IMR-90 (cell line): ENCODE results near the gene RYR1. TPM values are rescaled to one million over a fixed set of nuclear protein-coding genes. Genes with fewer than 3 reads are reported as not detected.

ENCODE experiments used
- ATAC-seq: fragments of 200-7000 bp; cut with Tn5 transposase; 2 replicates; pipeline ENCODE4 v1.9.1; 2020; ENCODE audit warnings: low read depth, mild to moderate bottlenecking, moderate library complexity
- BruUV-seq: library from RNA; stranded (reverse); fragments of 400-500 nt; replicated peaks from 2 replicates; lab custom pipeline; 2021; lab: Mats Ljungman, UMichigan
- CTCF ChIA-PET: fragments of 300-600 bp; formaldehyde crosslinking; extraction: SDS; loops from one replicate; lab custom pipeline; 2021; ENCODE audit warnings: antibody characterized with exemption; lab: Yijun Ruan, JAX
- POLR2A ChIA-PET: fragments of 300-600 bp; sonication (Branson Sonifier 250); formaldehyde crosslinking; loops from one replicate; lab custom pipeline; 2022; ENCODE audit warnings: antibody characterized with exemption; ENCODE audit not compliant: unreplicated experiment; lab: Charles Lee
- DNase-seq: peaks from one replicate; pipeline ENCODE4 v3.0.0; 2013
- H2AFZ ChIP-seq: replicated peaks from 2 replicates; pipeline ENCODE3; 2013; ENCODE audit warnings: low read length, mild to moderate bottlenecking; ENCODE audit not compliant: poor library complexity
- H2AK5ac ChIP-seq: 2 replicates; pipeline ENCODE4 v1.6.1; 2013; ENCODE audit warnings: low read depth, low read length, inconsistent platforms
- H2AK9ac ChIP-seq: replicated peaks from 2 replicates; pipeline ENCODE3; 2013; ENCODE audit warnings: mild to moderate bottlenecking, low read depth, low read length, moderate library complexity; ENCODE audit not compliant: poor library complexity
- H2BK120ac ChIP-seq: 2 replicates; pipeline ENCODE4 v1.6.1; 2013; ENCODE audit warnings: low read depth, low read length, inconsistent platforms
- H2BK15ac ChIP-seq: 3 replicates; pipeline ENCODE4 v1.6.1; 2013; ENCODE audit warnings: low read depth, low read length, inconsistent platforms
- H2BK20ac ChIP-seq: 2 replicates; pipeline ENCODE4 v1.6.1; 2013; ENCODE audit warnings: low read depth, mild to moderate bottlenecking, inconsistent platforms, low read length, moderate library complexity
- H2BK5ac ChIP-seq: 2 replicates; pipeline ENCODE4 v1.6.1; 2013; ENCODE audit warnings: mild to moderate bottlenecking, low read depth, low read length, inconsistent platforms; ENCODE audit not compliant: poor library complexity, severe bottlenecking
- H3K14ac ChIP-seq: replicated peaks from 2 replicates; pipeline ENCODE4 v1.6.1; 2013; ENCODE audit warnings: low read depth, low read length, inconsistent platforms
- H3K18ac ChIP-seq: 2 replicates; pipeline ENCODE4 v1.6.1; 2013; ENCODE audit warnings: low read depth, low read length, control low read depth
- H3K23ac ChIP-seq: 2 replicates; pipeline ENCODE4 v1.6.1; 2013; ENCODE audit warnings: low read depth, low read length, inconsistent platforms
- H3K27ac ChIP-seq: 2 replicates; pipeline ENCODE4 v1.5.1; 2013; ENCODE audit warnings: mild to moderate bottlenecking, control low read depth, low read length; ENCODE audit not compliant: insufficient read depth
- H3K27me3 ChIP-seq: 2 replicates; pipeline ENCODE4 v1.6.1; 2013; ENCODE audit warnings: low read length; ENCODE audit not compliant: control insufficient read depth, insufficient read depth
- H3K36me3 ChIP-seq: 2 replicates; pipeline ENCODE4 v1.6.1; 2013; ENCODE audit warnings: low read length, mixed read lengths; ENCODE audit not compliant: control insufficient read depth, insufficient read depth
- H3K4ac ChIP-seq: 2 replicates; pipeline ENCODE4 v1.6.1; 2013; ENCODE audit warnings: low read depth, low read length, inconsistent platforms
- H3K4me1 ChIP-seq: 2 replicates; pipeline ENCODE4 v1.6.1; 2013; ENCODE audit warnings: low read length, mixed read lengths; ENCODE audit not compliant: control insufficient read depth, insufficient read depth
- H3K4me2 ChIP-seq: 2 replicates; pipeline ENCODE4 v1.6.1; 2013; ENCODE audit warnings: low read depth, mild to moderate bottlenecking, control low read depth, low read length, moderate library complexity
- H3K4me3 ChIP-seq: 2 replicates; pipeline ENCODE4 v1.5.1; 2013; ENCODE audit warnings: low read depth, mild to moderate bottlenecking, control low read depth, low read length, moderate library complexity; ENCODE audit not compliant: insufficient read depth
- H3K56ac ChIP-seq: 2 replicates; pipeline ENCODE4 v1.6.1; 2013; ENCODE audit warnings: low read length, inconsistent platforms; ENCODE audit not compliant: insufficient read depth; ENCODE audit errors: extremely low read depth
- H3K79me1 ChIP-seq, 2 experiments: 2 replicates each; pipeline ENCODE4 v1.6.1; 2013; ENCODE audit warnings: low read length in 2 of 2, inconsistent platforms in 1 of 2, low read depth in 1 of 2
- H3K9ac ChIP-seq: 2 replicates; pipeline ENCODE4 v1.6.1; 2013; ENCODE audit warnings: low read depth, low read length, control low read depth
- H3K9me1 ChIP-seq: 2 replicates; pipeline ENCODE4 v1.6.1; 2013; ENCODE audit warnings: low read length, inconsistent platforms; ENCODE audit not compliant: insufficient read depth
- H3K9me3 ChIP-seq: 2 replicates; pipeline ENCODE4 v1.6.1; 2013; ENCODE audit warnings: low read length; ENCODE audit not compliant: control insufficient read depth, insufficient read depth
- H4K20me1 ChIP-seq: 2 replicates; pipeline ENCODE4 v1.6.1; 2013; ENCODE audit warnings: low read length, inconsistent platforms; ENCODE audit not compliant: insufficient read depth
- H4K5ac ChIP-seq: 2 replicates; pipeline ENCODE4 v1.6.1; 2013; ENCODE audit warnings: mild to moderate bottlenecking, low read depth, low read length, control low read depth
- H4K8ac ChIP-seq, 2 experiments: 2 replicates each; pipeline ENCODE4 v1.6.1; 2013; ENCODE audit warnings: low read depth in 2 of 2, low read length in 2 of 2, control low read depth in 1 of 2, inconsistent platforms in 1 of 2
- H4K91ac ChIP-seq: 2 replicates; pipeline ENCODE4 v1.6.1; 2013; ENCODE audit warnings: low read depth, low read length, inconsistent platforms; ENCODE audit not compliant: insufficient read depth
- BHLHE40 ChIP-seq: fragments of 150-350 bp; IDR thresholded peaks from 2 replicates; pipeline ENCODE4 v1.6.1; 2016; ENCODE audit warnings: mild to moderate bottlenecking, low read depth, low read length
- CEBPB ChIP-seq: IDR thresholded peaks from 2 replicates; pipeline ENCODE4 v1.6.1; 2012; ENCODE audit warnings: low read depth, low read length, improper control_type of control experiment
- CHD1 ChIP-seq: IDR thresholded peaks from 2 replicates; pipeline ENCODE4 v1.6.1; 2012; ENCODE audit warnings: low read depth, low read length, improper control_type of control experiment
- FOS ChIP-seq: fragments of 150-350 bp; IDR thresholded peaks from 2 replicates; pipeline ENCODE4 v1.6.1; 2016; ENCODE audit warnings: low read depth, low read length
- MAFK ChIP-seq: IDR thresholded peaks from 2 replicates; pipeline ENCODE4 v1.6.1; 2012; ENCODE audit warnings: low read depth, low read length, improper control_type of control experiment
- MAZ ChIP-seq: IDR thresholded peaks from 2 replicates; pipeline ENCODE4 v1.6.1; 2012; ENCODE audit warnings: low read depth, mild to moderate bottlenecking, low read length, improper control_type of control experiment, moderate library complexity, borderline replicate concordance
- MXI1 ChIP-seq: IDR thresholded peaks from 2 replicates; pipeline ENCODE4 v1.6.1; 2012; ENCODE audit warnings: low read depth, mild to moderate bottlenecking, low read length, moderate library complexity, borderline replicate concordance
- NFE2L2 ChIP-seq: fragments of 150-350 bp; IDR thresholded peaks from 2 replicates; pipeline ENCODE4 v1.6.1; 2016; ENCODE audit warnings: low read depth, mild to moderate bottlenecking, low read length
- POLR2A ChIP-seq: IDR thresholded peaks from 2 replicates; pipeline ENCODE4 v1.6.1; 2012; ENCODE audit warnings: mild to moderate bottlenecking, low read depth, low read length
- RAD21 ChIP-seq: IDR thresholded peaks from 2 replicates; pipeline ENCODE4 v1.6.1; 2012; ENCODE audit warnings: low read length, improper control_type of control experiment
- RCOR1 ChIP-seq: IDR thresholded peaks from 2 replicates; pipeline ENCODE4 v1.6.1; 2012; ENCODE audit warnings: mild to moderate bottlenecking, low read length, improper control_type of control experiment; ENCODE audit not compliant: insufficient replicate concordance
- RFX5 ChIP-seq: IDR thresholded peaks from 2 replicates; pipeline ENCODE4 v1.8.0; 2012; ENCODE audit warnings: low read depth, mild to moderate bottlenecking, low read length, moderate library complexity
- SMC3 ChIP-seq: fragments of 150-350 bp; IDR thresholded peaks from 2 replicates; pipeline ENCODE4 v1.6.1; 2016; ENCODE audit warnings: low read depth, mild to moderate bottlenecking, antibody characterized with exemption, low read length, moderate library complexity
- WGBS, 2 experiments: methylation state at CpG; one replicate each; pipeline versions ENCODE4 v1.1.5 to v1.1.7; 2013; ENCODE audit warnings: missing lambda C conversion rate in 2 of 2; ENCODE audit not compliant: insufficient read length in 1 of 2; ENCODE audit errors: extremely low coverage in 2 of 2; 5-methylcytosine and 5-hydroxymethylcytosine counted together
- dilution Hi-C: fragments of 300-500 bp; cut with HindIII; formaldehyde crosslinking; loops from one replicate; pipeline ENCODE4 v1.14.3; 2018; ENCODE audit warnings: low sequenced_read_pairs; ENCODE audit not compliant: unreplicated experiment
- in situ Hi-C: fragments of 300-500 bp; cut with MboI; formaldehyde crosslinking; loops from 3 replicates; pipeline ENCODE4 v1.14.3; 2019; ENCODE audit warnings: low sequenced_read_pairs, inconsistent platforms, mixed read lengths
- intact Hi-C: fragments of 100-400 bp; cut with micrococcal nuclease; formaldehyde crosslinking; loops from 2 replicates; pipeline ENCODE4 v1.10.0; 2022
- polyA plus RNA-seq, 3 experiments: library from polyadenylated mRNA; depleted of rRNA; stranded (reverse); fragments of >200 nt; gene quantifications; 2 replicates each; pipeline ENCODE4 v1.2.3, GENCODE V29; 2012; ENCODE audit warnings: low replicate concordance in 1 of 3
- total RNA-seq: library from RNA; depleted of rRNA; stranded (reverse); fragments of >200 nt; gene quantifications from 2 replicates; pipeline ENCODE4 v1.2.3, GENCODE V29; 2012
- TF ChIP-seq, protein P1 (sequence below): fragments of 150-350 bp; IDR thresholded peaks from 2 replicates; pipeline ENCODE4 v1.6.1; 2016; ENCODE audit warnings: low read depth, mild to moderate bottlenecking, low read length, moderate library complexity, borderline replicate concordance
- TF ChIP-seq, protein P2 (sequence below): conservative IDR thresholded peaks from 2 replicates; pipeline ENCODE4 v1.5.1; 2012; ENCODE audit warnings: mild to moderate bottlenecking, low read depth, low read length, improper control_type of control experiment
- TF ChIP-seq, protein P3 (sequence below): fragments of 150-350 bp; IDR thresholded peaks from 2 replicates; pipeline ENCODE4 v1.6.1; 2017; ENCODE audit warnings: mild to moderate bottlenecking, antibody characterized with exemption, low read length, low read depth

Gene RYR1
- total and polyA plus RNA-seq, 2 of the 4 experiments (the other 2 are of a cell fraction), result not detected

DNA sequence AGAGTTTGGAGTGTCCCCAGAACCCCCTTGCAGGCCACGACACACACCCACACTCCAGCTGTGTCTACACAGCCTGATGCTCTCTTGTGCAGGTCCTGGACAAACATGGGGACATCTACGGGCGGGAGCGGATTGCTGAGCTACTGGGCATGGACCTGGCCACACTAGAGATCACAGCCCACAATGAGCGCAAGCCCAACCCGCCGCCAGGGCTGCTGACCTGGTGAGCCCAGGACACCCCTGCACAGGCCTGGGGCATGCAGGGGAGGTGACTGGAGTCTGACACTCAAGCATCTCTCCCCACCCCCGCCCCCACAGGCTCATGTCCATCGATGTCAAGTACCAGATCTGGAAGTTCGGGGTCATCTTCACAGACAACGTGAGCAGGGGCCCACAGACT is 144.3 kb downstream of the RYR1 start:
- WGBS, 2 experiments, result no CpG with 5 or more reads among the region's 11 CpGs
- no TSS peak for BruUV-seq
- POLR2A ChIA-PET, result no interaction called here

More for the DNA sequence above, 144.3 kb downstream of the RYR1 start:
- Histone ChIP-seq H3K4me2 (no peak overlapping the region), H2BK120ac (no peak overlapping the region), H3K27ac (no peak overlapping the region), H2AFZ (no peak overlapping the region), H2BK20ac (no peak overlapping the region), H3K79me1 (no peaks in the 10 kb centered on the region), H3K9ac (no peak overlapping the region), H4K8ac (no peak overlapping the region), H3K9me3 (no peaks in the 10 kb centered on the region), H3K4ac (no peak overlapping the region), H3K4me3 (no peak overlapping the region), H2BK5ac (no peak overlapping the region), H3K9me1 (no peaks in the 10 kb centered on the region), H3K27me3 (peaks cover 7% of the 10 kb centered on the region), H3K36me3 (no peaks in the 10 kb centered on the region), H4K5ac (no peak overlapping the region), H4K91ac (no peak overlapping the region), H3K14ac (no peak overlapping the region), H2AK5ac (no peak overlapping the region), H4K20me1 (no peaks in the 10 kb centered on the region), H3K4me1 (no peaks in the 10 kb centered on the region), H3K18ac (no peak overlapping the region), H2AK9ac (no peak overlapping the region), H2BK15ac (no peak overlapping the region), H3K56ac (no peak overlapping the region), H3K23ac (no peak overlapping the region)
- no peak for ATAC-seq
- intact Hi-C loops, result no loop called here
- no peak for DNase-seq
- dilution Hi-C loops, result no loop called here
- in situ Hi-C loops, result no loop called here
- TF ChIP-seq CHD1 (no peak), POLR2A (no peak), MXI1 (no peak), RFX5 (no peak), BHLHE40 (no peak), RCOR1 (no peak), SMC3 (no peak), RAD21 (no peak), NFE2L2 (no peak), FOS (no peak), MAZ (no peak), CEBPB (no peak), MAFK (no peak)
- TF ChIP-seq, protein P1, sequence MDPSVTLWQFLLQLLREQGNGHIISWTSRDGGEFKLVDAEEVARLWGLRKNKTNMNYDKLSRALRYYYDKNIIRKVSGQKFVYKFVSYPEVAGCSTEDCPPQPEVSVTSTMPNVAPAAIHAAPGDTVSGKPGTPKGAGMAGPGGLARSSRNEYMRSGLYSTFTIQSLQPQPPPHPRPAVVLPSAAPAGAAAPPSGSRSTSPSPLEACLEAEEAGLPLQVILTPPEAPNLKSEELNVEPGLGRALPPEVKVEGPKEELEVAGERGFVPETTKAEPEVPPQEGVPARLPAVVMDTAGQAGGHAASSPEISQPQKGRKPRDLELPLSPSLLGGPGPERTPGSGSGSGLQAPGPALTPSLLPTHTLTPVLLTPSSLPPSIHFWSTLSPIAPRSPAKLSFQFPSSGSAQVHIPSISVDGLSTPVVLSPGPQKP, result no peak
- TF ChIP-seq, protein P2, sequence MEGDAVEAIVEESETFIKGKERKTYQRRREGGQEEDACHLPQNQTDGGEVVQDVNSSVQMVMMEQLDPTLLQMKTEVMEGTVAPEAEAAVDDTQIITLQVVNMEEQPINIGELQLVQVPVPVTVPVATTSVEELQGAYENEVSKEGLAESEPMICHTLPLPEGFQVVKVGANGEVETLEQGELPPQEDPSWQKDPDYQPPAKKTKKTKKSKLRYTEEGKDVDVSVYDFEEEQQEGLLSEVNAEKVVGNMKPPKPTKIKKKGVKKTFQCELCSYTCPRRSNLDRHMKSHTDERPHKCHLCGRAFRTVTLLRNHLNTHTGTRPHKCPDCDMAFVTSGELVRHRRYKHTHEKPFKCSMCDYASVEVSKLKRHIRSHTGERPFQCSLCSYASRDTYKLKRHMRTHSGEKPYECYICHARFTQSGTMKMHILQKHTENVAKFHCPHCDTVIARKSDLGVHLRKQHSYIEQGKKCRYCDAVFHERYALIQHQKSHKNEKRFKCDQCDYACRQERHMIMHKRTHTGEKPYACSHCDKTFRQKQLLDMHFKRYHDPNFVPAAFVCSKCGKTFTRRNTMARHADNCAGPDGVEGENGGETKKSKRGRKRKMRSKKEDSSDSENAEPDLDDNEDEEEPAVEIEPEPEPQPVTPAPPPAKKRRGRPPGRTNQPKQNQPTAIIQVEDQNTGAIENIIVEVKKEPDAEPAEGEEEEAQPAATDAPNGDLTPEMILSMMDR, result no peak
- TF ChIP-seq, protein P3, sequence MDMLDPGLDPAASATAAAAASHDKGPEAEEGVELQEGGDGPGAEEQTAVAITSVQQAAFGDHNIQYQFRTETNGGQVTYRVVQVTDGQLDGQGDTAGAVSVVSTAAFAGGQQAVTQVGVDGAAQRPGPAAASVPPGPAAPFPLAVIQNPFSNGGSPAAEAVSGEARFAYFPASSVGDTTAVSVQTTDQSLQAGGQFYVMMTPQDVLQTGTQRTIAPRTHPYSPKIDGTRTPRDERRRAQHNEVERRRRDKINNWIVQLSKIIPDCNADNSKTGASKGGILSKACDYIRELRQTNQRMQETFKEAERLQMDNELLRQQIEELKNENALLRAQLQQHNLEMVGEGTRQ, result no peak
- CTCF ChIA-PET, result interaction anchor here (0.6 kb wide), 2 partner anchors 11 to 13 kb away, joined by 5 read pairs; no protein-coding TSS in a partner anchor
